Measurements from ENCODE around the gene MED4. TPM values are rescaled to one million over a fixed set of nuclear protein-coding genes. Genes with fewer than 3 reads are reported as not detected.

MED4 gene
- total and polyA plus RNA-seq, 2 of the 8 experiments (the other 6 are each of a cell fraction or from before 2014, with no cell fraction given), result 25.7 to 48.1 TPM

- H4K91ac ChIP-seq (replicated peaks; ENCODE audit: insufficient read length, low read length), result no peak overlapping the region
- H3K23me2 ChIP-seq (ENCODE audit: low read depth, low read length), result no peaks in the 10 kb centered on the region
- no peak overlapping the region for H2BK12ac ChIP-seq (ENCODE audit: low read depth, low read length)
- H3K4me2 ChIP-seq (ENCODE audit: insufficient read depth in 1 of 2, low read depth in 2 of 2, low read length in 2 of 2), result no peak overlapping the region
- no peaks in the 10 kb centered on the region for H3K9me3 ChIP-seq (ENCODE audit: insufficient read depth in 2 of 2, low read depth in 1 of 2, low read length in 1 of 2)
- no peak overlapping the region for H2BK120ac ChIP-seq (replicated peaks; ENCODE audit: low read depth, low read length)
- no peak overlapping the region for H2AK5ac ChIP-seq (ENCODE audit: low read depth, low read length)
- H3K4me3 ChIP-seq (ENCODE audit: extremely low read depth in 1 of 4, insufficient read depth in 2 of 4, low read depth in 3 of 4, low read length in 4 of 4), result no peak overlapping the region
- H3K27me3 ChIP-seq (replicated peaks in 1 of 4; ENCODE audit: control insufficient read depth in 3 of 4, extremely low read depth in 1 of 4, insufficient read depth in 3 of 4, low read length in 3 of 4), result no peaks in the 10 kb centered on the region
- no peak overlapping the region for H2BK5ac ChIP-seq (ENCODE audit: low read depth, low read length)
- no peak overlapping the region for H3K14ac ChIP-seq (ENCODE audit: insufficient read length)
- H3K56ac ChIP-seq (replicated peaks; ENCODE audit: insufficient read length, low read depth, low read length), result no peak overlapping the region
- H3K4me1 ChIP-seq (replicated peaks in 1 of 4; ENCODE audit: control insufficient read depth in 3 of 4, insufficient read depth in 4 of 4, low read length in 3 of 4), result no peaks in the 10 kb centered on the region
- H3K27ac ChIP-seq (ENCODE audit: low read depth, low read length), result no peak overlapping the region
- no peak overlapping the region for H2AFZ ChIP-seq (ENCODE audit: low read length)
- FAIRE-seq (no peak), DNase-seq (ENCODE audit: low read depth in 1 of 2, low spot score in 2 of 2) (no peak)
- H3K36me3 ChIP-seq (ENCODE audit: control insufficient read depth in 2 of 4, insufficient read depth in 4 of 4, low read length in 3 of 4), result no peaks in the 10 kb centered on the region
- no peak overlapping the region for H3K4ac ChIP-seq (replicated peaks; ENCODE audit: insufficient read length, low read depth, low read length)
- H2BK15ac ChIP-seq (ENCODE audit: low read length), result no peak overlapping the region
- no peak overlapping the region for H2BK20ac ChIP-seq (ENCODE audit: low read length)
- no peaks in the 10 kb centered on the region for H3K79me2 ChIP-seq (ENCODE audit: control insufficient read depth in 1 of 2, insufficient read depth in 2 of 2, low read length in 2 of 2)
- 94% methylated on average over 7 of the region's 7 CpGs; no CpG with 5 or more reads in 1 of the 2 experiments for WGBS, 2 experiments (ENCODE audit: extremely low coverage in 1 of 2, insufficient coverage in 1 of 2, insufficient read length in 1 of 2, insufficient replicate concordance in 2 of 2, low coverage in 1 of 2, low lambda C conversion rate in 2 of 2, missing lambda C conversion rate in 1 of 2)
- H4K8ac ChIP-seq (ENCODE audit: extremely low read depth, insufficient read depth, low read length), result no peak overlapping the region
- no peaks in the 10 kb centered on the region for H3K79me1 ChIP-seq (ENCODE audit: low read depth, low read length)
- no peak overlapping the region for H3K23ac ChIP-seq (ENCODE audit: insufficient read length)
- ChIA-PET CTCF (ENCODE audit: partially characterized antibody) (interaction anchor here (1.4 kb wide), 1 partner anchor 22 kb away, joined by 3 read pairs; no protein-coding TSS in a partner anchor), POLR2A (ENCODE audit: partially characterized antibody) (no interaction called here)
- no peak overlapping the region for H4K5ac ChIP-seq (ENCODE audit: insufficient read length, low read depth, low read length)
- H3K9ac ChIP-seq (replicated peaks in 1 of 4; ENCODE audit: extremely low read depth in 1 of 4, low read depth in 3 of 4, low read length in 3 of 4), result no peak overlapping the region
- no peaks in the 10 kb centered on the region for H4K20me1 ChIP-seq (replicated peaks in 1 of 2; ENCODE audit: control insufficient read depth in 1 of 2, insufficient read depth in 2 of 2, low read length in 2 of 2)
- H3K18ac ChIP-seq (ENCODE audit: extremely low read depth, low read length), result no peak overlapping the region
- TF ChIP-seq RNF2 (IDR thresholded peaks at IDR 0.05; ENCODE audit: borderline replicate concordance, low read depth, low read length, missing control alignments, poor library complexity, severe bottlenecking), result no peak
- no peak for TF ChIP-seq TAF7 (optimal IDR thresholded peaks at IDR 0.05; ENCODE audit: borderline replicate concordance, low read depth, low read length)
- no peak for TF ChIP-seq ATF2 (IDR thresholded peaks at IDR 0.05; ENCODE audit: low read length)
- TF ChIP-seq E2F6 (IDR thresholded peaks at IDR 0.05), result no peak
- no peak for TF ChIP-seq SRF (IDR thresholded peaks at IDR 0.05; ENCODE audit: low read depth, low read length)
- TF ChIP-seq BACH1 (IDR thresholded peaks at IDR 0.05; ENCODE audit: low read length), result no peak
- TF ChIP-seq MAX (IDR thresholded peaks at IDR 0.05), result no peak
- TF ChIP-seq RFX5 (IDR thresholded peaks at IDR 0.05; ENCODE audit: borderline replicate concordance, low read depth, low read length), result no peak
Observed at GRCh38 chr13:48144413-48145035, 49.6 kb upstream of the MED4 start.
